ENCODE results near the gene NELL1. TPM values are rescaled to one million over a fixed set of nuclear protein-coding genes. Genes with fewer than 3 reads are reported as not detected.

NELL1 gene
- total and polyA plus RNA-seq, 2 donors (not counting 3 experiments of a cell fraction or from before 2014, with no cell fraction given), result not detected

DNA sequence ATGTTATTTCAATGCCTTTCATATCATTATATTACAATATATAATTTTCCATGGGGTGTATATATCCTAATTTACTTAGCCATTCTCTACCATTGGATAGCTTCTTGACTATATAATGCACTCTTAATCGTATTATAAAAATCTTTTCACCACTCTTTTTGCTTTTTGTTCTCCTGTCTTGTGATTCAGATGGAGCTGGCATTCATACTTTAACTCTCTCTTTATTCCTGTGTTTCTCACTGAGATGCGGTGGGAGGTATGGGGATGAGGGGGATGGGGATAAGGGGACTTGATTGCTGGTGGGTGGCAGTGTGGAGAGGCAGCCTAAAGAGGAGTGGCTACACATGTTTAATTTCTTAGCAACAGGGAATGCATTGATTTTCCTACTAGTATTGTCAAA lies 105.9 kb downstream of the NELL1 start:
- FAIRE-seq, result no peak
- H3K4me3 ChIP-seq (replicated peaks in 1 of 3; ENCODE audit: insufficient read depth in 1 of 3, low read depth in 1 of 3, low read length in 3 of 3), result no peak overlapping the region
- TF ChIP-seq EZH2 (IDR thresholded peaks at IDR 0.05; ENCODE audit: borderline replicate concordance, low read depth, low read length, severe bottlenecking), result no peak
- no peak for TF ChIP-seq MYC (IDR thresholded peaks at IDR 0.05; ENCODE audit: low read depth, low read length)
- TF ChIP-seq GATA2 (IDR thresholded peaks at IDR 0.05; ENCODE audit: insufficient read depth, insufficient read length, low read depth, low read length), result no peak
- TF ChIP-seq JUN (IDR thresholded peaks at IDR 0.05; ENCODE audit: borderline replicate concordance, insufficient read depth, insufficient read length, low read depth), result no peak
- TF ChIP-seq FOS (IDR thresholded peaks at IDR 0.05; ENCODE audit: borderline replicate concordance, insufficient read depth, low read length), result no peak
- TF ChIP-seq, protein P1, sequence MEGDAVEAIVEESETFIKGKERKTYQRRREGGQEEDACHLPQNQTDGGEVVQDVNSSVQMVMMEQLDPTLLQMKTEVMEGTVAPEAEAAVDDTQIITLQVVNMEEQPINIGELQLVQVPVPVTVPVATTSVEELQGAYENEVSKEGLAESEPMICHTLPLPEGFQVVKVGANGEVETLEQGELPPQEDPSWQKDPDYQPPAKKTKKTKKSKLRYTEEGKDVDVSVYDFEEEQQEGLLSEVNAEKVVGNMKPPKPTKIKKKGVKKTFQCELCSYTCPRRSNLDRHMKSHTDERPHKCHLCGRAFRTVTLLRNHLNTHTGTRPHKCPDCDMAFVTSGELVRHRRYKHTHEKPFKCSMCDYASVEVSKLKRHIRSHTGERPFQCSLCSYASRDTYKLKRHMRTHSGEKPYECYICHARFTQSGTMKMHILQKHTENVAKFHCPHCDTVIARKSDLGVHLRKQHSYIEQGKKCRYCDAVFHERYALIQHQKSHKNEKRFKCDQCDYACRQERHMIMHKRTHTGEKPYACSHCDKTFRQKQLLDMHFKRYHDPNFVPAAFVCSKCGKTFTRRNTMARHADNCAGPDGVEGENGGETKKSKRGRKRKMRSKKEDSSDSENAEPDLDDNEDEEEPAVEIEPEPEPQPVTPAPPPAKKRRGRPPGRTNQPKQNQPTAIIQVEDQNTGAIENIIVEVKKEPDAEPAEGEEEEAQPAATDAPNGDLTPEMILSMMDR (IDR thresholded peaks at IDR 0.05; ENCODE audit: extremely low read depth in 1 of 2, insufficient read depth in 1 of 2, low read depth in 1 of 2, low read length in 2 of 2), result no peak
- TF ChIP-seq POLR2A (IDR thresholded peaks at IDR 0.05; ENCODE audit: low read depth, low read length), result no peak
- no peak for TF ChIP-seq POLR2AphosphoS5 (IDR thresholded peaks at IDR 0.05; ENCODE audit: insufficient read depth, low read depth, low read length)
- TF ChIP-seq, protein P2, sequence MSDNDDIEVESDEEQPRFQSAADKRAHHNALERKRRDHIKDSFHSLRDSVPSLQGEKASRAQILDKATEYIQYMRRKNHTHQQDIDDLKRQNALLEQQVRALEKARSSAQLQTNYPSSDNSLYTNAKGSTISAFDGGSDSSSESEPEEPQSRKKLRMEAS (IDR thresholded peaks at IDR 0.05; ENCODE audit: insufficient read depth, insufficient read length), result no peak
- POLR2A ChIA-PET, result no interaction called here
- no peak for DNase-seq (ENCODE audit: low read depth, low spot score)
- H3K9me3 ChIP-seq (replicated peaks; ENCODE audit: control insufficient read depth, insufficient read depth, low read length), result peaks cover 3% of the 10 kb centered on the region
- no peaks in the 10 kb centered on the region for H4K20me1 ChIP-seq (replicated peaks; ENCODE audit: control insufficient read depth, extremely low read depth, insufficient read depth, low read length)
- BruUV-seq (replicated peaks), result no TSS peak
- no peak overlapping the region for H3K9ac ChIP-seq (replicated peaks; ENCODE audit: extremely low read depth, insufficient read depth, low read length)
- H2AFZ ChIP-seq (ENCODE audit: low read depth, low read length), result no peak overlapping the region
- no peaks in the 10 kb centered on the region for H3K36me3 ChIP-seq (ENCODE audit: control insufficient read depth in 2 of 2, extremely low read depth in 1 of 2, insufficient read depth in 2 of 2, low read length in 2 of 2)
- H3K27me3 ChIP-seq (ENCODE audit: control insufficient read depth in 2 of 2, insufficient read depth in 2 of 2, low read length in 2 of 2), result no peaks in the 10 kb centered on the region
- intact Hi-C loops (cut with micrococcal nuclease) (no loop called here), dilution Hi-C loops (cut with MboI; ENCODE audit: extremely low pct_ligation_motif_present, low sequenced_read_pairs) (no loop called here)
- no peaks in the 10 kb centered on the region for H3K4me1 ChIP-seq (ENCODE audit: control insufficient read depth, extremely low read depth, insufficient read depth, low read length)
- CTCF ChIA-PET, result no interaction called here
- no peaks in the 10 kb centered on the region for H3K79me2 ChIP-seq (ENCODE audit: control insufficient read depth, insufficient read depth, low read length)
- H3K4me2 ChIP-seq (ENCODE audit: insufficient read depth, low read length), result no peak overlapping the region
- no peaks in the 10 kb centered on the region for H3K9me1 ChIP-seq (replicated peaks; ENCODE audit: control insufficient read depth, extremely low read depth, insufficient read depth, low read length)
- no peak overlapping the region for H3K27ac ChIP-seq (ENCODE audit: insufficient read depth, low read depth, low read length)

All from endothelial cell of umbilical vein (primary cell).